Motor neuron (in vitro differentiated cells): ENCODE data around the gene ACSM3. TPM values are rescaled to one million over a fixed set of nuclear protein-coding genes. Genes with fewer than 3 reads are reported as not detected.
"Not testable (repeated sequence)": the region's sequence is repeated elsewhere in the genome, so short reads cannot be mapped to it uniquely, and the experiment has no call there.

Source experiments
- ATAC-seq, 8 experiments: fragments of 200-7000 bp; cut with Tn5 transposase; replicated peaks in 6 of 8; 2 replicates each; pipeline ENCODE4 v1.8.0; 2021; ENCODE audit warnings: mild to moderate bottlenecking in 8 of 8, moderate library complexity in 8 of 8
- H3K27ac ChIP-seq, 2 donors: fragments of 250-450 bp; sonication (Bioruptor Pico); 2 replicates each; pipeline ENCODE4 v1.9.0; 2021; ENCODE audit warnings: antibody characterized with exemption in 2 of 2, mild to moderate bottlenecking in 2 of 2, moderate library complexity in 1 of 2
- H3K4me1 ChIP-seq, 2 donors: fragments of 250-450 bp; sonication (Bioruptor Pico); replicated peaks in 1 of 2; 2 replicates each; pipeline ENCODE4 v1.6.1; 2021; ENCODE audit warnings: antibody characterized with exemption in 2 of 2, mild to moderate bottlenecking in 2 of 2, moderate library complexity in 1 of 2
- H3K4me3 ChIP-seq, 5 donors: fragments of 250-450 bp; sonication (Bioruptor Pico); 2 replicates each; pipeline ENCODE4 v1.9.0; 2021; ENCODE audit warnings: antibody characterized with exemption in 5 of 5, mild to moderate bottlenecking in 5 of 5, moderate library complexity in 4 of 5
- WGBS, 10 experiments: fragments of 450-650 bp; shearing (Covaris generic); methylation state at CpG; one replicate each; pipeline ENCODE4 v1.0.0; 2022; 5-methylcytosine and 5-hydroxymethylcytosine counted together
- in situ Hi-C, 9 experiments: fragments of 400-800 bp; cut with MboI; loops; one replicate each; pipeline ENCODE4 v1.15.0; 2021; ENCODE audit warnings: low sequenced_read_pairs in 9 of 9, low pct_unique_long_range_greater_than_20kb in 2 of 9; ENCODE audit not compliant: unreplicated experiment in 9 of 9
- total RNA-seq, 8 experiments: library from RNA; unstranded; fragments of 300-600 nt; gene quantifications; 2 replicates each; pipeline versions ENCODE4 v1.2.3 to v1.2.4, GENCODE V29; 2022

ACSM3 gene, protein sequence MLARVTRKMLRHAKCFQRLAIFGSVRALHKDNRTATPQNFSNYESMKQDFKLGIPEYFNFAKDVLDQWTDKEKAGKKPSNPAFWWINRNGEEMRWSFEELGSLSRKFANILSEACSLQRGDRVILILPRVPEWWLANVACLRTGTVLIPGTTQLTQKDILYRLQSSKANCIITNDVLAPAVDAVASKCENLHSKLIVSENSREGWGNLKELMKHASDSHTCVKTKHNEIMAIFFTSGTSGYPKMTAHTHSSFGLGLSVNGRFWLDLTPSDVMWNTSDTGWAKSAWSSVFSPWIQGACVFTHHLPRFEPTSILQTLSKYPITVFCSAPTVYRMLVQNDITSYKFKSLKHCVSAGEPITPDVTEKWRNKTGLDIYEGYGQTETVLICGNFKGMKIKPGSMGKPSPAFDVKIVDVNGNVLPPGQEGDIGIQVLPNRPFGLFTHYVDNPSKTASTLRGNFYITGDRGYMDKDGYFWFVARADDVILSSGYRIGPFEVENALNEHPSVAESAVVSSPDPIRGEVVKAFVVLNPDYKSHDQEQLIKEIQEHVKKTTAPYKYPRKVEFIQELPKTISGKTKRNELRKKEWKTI
- total RNA-seq = 1 to 10 TPM in 4 of 8 experiments, under 1 TPM in 4; 0.23 to 4.5 (median 1.7) TPM

DNA sequence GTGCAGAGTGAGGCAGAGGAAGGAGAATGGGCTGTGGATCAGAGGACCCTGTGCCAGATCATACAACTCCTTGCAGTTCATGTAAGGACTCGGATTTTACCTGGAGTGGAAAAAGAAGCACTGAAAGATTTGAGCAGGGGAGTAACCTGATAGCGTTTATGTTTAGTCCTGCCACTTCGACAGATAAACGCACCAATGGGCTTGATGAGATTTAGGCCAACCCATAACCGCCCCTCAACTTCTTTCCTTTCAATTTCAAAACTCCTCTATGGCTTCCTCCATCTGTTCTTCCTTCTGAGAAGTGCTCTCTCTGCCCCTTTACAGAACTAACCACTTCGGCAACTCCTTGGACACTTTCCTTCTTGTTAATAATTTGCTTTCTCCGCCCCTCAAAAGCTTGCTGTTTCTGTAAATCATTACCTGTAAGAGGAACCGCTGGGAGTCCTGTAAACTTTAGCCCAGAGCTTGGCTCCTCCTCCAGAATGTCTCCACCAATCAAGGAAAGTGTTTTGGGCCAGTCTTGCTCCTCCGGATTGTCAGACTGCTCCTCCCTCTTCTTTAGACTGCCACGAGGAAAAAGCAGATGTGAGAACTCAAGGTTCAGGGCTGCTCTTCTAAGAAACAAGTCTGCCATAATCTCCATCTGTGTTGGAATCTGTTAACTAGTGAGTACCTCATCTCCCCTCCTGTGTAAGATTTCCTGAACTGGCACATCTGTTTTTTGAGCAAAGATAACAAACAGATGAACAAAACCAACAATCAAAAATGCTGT lies at the start of gene ACSM3:
Gene ACSM3, plus strand, starts transcription at position 554 of the 772 bp plus-strand sequence. CDS start 6,021 bp downstream, outside the sequence.
- no peak within 1 kb of the TSS for H3K27ac ChIP-seq
- no peak within 1 kb of the TSS for H3K4me3 ChIP-seq
- no peaks in the 10 kb centered on the region for H3K4me1 ChIP-seq
- peak in 4 of 8 experiments; percentile 72 to 100 (median 99) for ATAC-seq
- WGBS, 10 experiments = 0 to 48% (median 17%) methylated on average over 2 to 10 of the region's 10 CpGs
- in situ Hi-C loops = no loop called here

DNA sequence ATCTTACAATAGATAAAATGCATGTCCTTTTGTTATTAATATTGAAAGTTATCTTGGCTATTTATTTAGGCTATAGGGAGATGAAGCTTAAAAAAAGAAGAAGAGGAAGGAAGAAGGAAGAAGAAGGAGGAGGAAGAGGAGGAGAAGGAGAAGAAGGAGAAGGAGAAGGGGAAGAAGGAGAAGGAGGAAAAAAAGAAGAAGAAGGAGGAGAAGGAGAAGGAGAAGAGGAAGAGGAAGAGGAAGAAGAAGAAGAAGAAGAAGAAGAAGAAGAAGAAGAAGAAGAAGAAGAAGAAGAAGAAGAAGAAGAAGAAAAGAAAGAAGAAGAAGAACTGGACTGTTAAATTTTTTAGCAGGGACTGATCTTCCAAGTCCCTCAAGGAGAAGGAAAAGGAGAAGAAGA lies 46.1 kb upstream of the ACSM3 start:
- in situ Hi-C loops = loop anchor here in 1 of 9 experiments (25.0 kb wide), 2 partner anchors 330 to 805 kb away; no protein-coding TSS in a partner anchor
- not testable (repeated sequence) for H3K27ac ChIP-seq, H3K4me1 ChIP-seq, H3K4me3 ChIP-seq, ATAC-seq

DNA sequence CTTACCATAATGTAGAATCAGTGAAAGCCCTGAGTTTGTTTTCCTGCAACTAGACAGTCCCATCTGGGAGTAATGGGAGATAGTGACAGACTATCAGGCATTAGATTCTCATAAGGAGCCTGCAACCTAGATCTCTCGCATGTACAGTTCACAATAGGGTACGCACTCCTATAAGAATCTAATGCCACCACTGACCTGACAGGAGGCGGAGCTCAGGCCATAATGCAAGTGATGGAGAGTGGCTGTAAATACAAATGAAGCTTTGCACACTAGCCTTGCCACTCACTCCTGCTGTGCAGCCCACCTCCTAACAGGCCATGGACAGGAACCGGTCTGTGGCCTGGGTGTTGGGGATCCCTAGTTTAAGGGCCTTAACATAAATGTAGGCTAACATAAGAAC lies 43.6 kb upstream of the ACSM3 start:
- WGBS, 10 experiments = 65 to 100% (median 92%) methylated on average over 1 to 4 of the region's 4 CpGs; no CpG with 5 or more reads in 6 of the 10 experiments
- no peak overlapping the region for H3K27ac ChIP-seq
- H3K4me3 ChIP-seq = no peak overlapping the region
- in situ Hi-C loops = loop anchor here in 1 of 9 experiments (25.0 kb wide), 2 partner anchors 333 to 808 kb away; no protein-coding TSS in a partner anchor
- no peaks in the 10 kb centered on the region for H3K4me1 ChIP-seq
- no peak for ATAC-seq

DNA sequence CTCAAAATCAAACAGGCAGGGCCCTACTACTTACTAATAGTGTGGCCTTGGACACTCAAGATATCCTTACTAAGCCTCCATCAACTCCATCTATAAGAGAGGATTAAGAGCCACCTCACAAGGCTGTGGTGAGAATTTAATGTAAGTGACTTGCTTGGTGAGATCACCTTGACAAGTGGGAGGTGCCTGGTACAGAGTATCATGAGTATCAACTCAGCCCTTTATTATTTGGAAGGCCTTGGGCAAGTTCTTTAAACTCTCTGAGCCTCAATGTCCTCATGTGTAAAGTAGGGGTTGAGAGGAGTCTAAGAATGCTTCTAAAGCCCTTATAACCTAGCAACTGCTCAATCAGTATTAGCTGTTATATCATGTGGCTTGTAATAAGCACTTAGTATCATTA lies 37.2 kb upstream of the ACSM3 start:
- ATAC-seq = no peak
- in situ Hi-C loops = no loop called here

DNA sequence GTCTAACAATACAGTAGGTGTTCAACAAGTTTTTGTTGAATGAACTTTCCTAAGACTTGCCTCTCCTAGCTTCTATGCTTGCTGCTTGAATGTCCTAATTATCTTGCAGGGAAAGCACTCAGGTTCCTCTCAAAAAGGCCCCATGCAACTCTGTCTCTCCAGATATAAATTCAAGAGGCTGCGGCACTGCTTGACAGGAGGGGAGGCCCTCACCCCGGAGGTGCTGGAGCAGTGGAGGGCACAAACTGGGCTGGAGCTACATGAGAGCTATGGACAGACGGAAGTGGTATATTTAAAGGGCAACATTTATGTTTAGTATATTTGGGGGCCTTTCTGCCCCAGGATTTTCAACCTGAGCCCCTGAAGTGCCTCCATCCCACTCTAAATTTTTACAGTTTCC lies 36.6 kb upstream of the ACSM3 start:
- in situ Hi-C loops = no loop called here
- H3K4me1 ChIP-seq = no peaks in the 10 kb centered on the region
- H3K27ac ChIP-seq = no peak overlapping the region
- WGBS, 10 experiments = 28 to 92% (median 66%) methylated on average over 1 to 3 of the region's 3 CpGs; no CpG with 5 or more reads in 3 of the 10 experiments
- ATAC-seq = no peak
- no peak overlapping the region for H3K4me3 ChIP-seq

More for the DNA sequence above, 37.2 kb upstream of the ACSM3 start:
- H3K4me3 ChIP-seq = no peak overlapping the region
- no peak overlapping the region for H3K27ac ChIP-seq
- no peaks in the 10 kb centered on the region for H3K4me1 ChIP-seq

DNA sequence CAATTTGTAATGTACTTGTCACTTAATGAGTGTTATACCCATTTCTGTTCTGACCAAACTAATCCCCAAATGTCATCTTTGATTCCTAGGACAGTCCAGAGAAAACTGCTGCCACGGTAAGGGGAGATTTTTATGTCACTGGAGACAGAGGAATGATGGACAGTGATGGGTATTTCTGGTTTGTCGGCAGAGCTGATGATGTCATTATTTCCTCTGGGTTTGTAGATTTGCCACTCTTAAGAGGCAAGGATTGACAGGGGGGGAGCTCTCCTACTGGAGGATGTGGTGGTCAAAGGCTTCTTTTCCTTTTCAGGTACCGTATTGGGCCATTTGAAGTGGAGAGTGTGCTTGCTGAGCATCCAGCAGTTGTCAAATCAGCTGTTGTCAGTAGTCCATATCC lies 34.7 kb upstream of the ACSM3 start:
- whole genome bisulfite sequencing, 10 experiments = 50 to 100% (median 69%) methylated on average over 1 to 3 of the region's 3 CpGs; no CpG with 5 or more reads in 2 of the 10 experiments

DNA sequence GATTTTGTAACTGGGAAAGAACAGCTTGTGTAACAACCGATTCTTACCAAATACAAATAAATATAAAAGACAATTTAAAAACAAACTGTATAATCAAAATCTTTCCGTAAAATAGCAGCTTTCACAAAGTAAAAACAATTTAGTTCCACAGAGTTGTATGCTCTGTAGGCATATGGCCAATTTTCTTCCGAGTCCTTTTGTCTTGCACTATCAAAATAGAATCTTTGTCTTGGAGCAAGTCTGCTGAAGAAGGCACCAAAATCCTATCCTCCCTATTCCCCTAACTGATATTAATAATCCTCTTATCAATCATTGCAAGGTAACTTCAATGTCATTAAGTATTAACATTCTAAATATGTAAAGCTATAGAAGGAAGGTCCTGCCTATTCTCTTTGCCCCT lies 29.8 kb upstream of the ACSM3 start:
- Histone ChIP-seq H3K27ac (no peak overlapping the region), H3K4me1 (no peaks in the 10 kb centered on the region), H3K4me3 (no peak overlapping the region)
- WGBS, 10 experiments = 85 to 100% (median 97%) methylated on average over 2 to 3 of the region's 3 CpGs; no CpG with 5 or more reads in 1 of the 10 experiments
- in situ Hi-C loops = no loop called here
- no peak for ATAC-seq

More for the DNA sequence above, 34.7 kb upstream of the ACSM3 start:
- Histone ChIP-seq H3K4me3 (no peak overlapping the region), H3K27ac (no peak overlapping the region), H3K4me1 (no peaks in the 10 kb centered on the region)
- in situ Hi-C loops = no loop called here
- no peak for ATAC-seq

DNA sequence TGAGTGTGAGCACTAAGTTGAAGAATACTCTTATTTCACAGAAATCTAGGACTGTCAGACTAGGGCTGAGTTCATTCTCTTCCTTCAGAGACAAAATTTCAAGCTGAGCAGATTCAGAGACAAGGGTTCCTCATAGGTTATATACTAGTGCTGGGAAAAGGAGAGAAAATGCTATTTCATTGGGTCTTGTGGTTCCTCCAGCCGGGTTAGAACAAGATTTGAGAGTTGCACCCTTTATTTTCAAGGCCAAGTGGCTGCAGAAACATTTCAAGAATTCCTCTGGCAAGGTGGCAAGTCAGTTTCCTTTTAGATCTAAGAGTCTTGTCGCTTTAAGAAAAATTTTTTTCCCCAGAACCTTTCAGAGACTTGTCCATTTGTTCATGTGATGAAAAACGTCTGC lies 29.0 kb upstream of the ACSM3 start:
- H3K4me1 ChIP-seq = peaks cover 0 to under 1% of the 10 kb centered on the region in 2 donors
- 33 to 79% (median 73%) methylated on average over 1 to 3 of the region's 3 CpGs; no CpG with 5 or more reads in 2 of the 10 experiments for WGBS, 10 experiments
- H3K27ac ChIP-seq = no peak overlapping the region
- in situ Hi-C loops = no loop called here
- H3K4me3 ChIP-seq = no peak overlapping the region
- no peak for ATAC-seq

DNA sequence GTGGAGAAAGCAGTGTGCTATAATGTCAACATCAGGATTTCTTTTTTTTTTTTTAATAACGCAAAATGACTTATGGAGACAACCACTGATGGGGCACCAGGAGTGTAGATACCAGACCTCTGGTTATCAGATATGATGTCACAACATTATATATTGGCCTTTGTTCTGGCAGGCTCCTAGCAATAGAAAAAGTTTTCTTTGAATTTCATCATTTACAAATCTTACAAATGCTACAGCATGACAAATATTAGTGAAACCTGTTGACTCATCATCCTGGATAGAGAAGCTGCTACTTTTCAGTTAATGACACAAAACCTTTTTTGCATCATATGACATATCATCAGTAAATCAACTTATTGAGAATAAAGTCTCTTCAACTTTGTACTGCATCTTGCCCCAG lies 28.3 kb upstream of the ACSM3 start:
- in situ Hi-C loops = no loop called here
- Histone ChIP-seq H3K4me1 (peaks cover 6 to 7% of the 10 kb centered on the region in 2 donors), H3K27ac (no peak overlapping the region), H3K4me3 (no peak overlapping the region)
- WGBS, 10 experiments = 50 to 100% (median 89%) methylated on average over 1 of the region's 1 CpG; no CpG with 5 or more reads in 5 of the 10 experiments
- peak in 3 of 8 experiments; percentile 32 to 78 (median 78) for ATAC-seq

DNA sequence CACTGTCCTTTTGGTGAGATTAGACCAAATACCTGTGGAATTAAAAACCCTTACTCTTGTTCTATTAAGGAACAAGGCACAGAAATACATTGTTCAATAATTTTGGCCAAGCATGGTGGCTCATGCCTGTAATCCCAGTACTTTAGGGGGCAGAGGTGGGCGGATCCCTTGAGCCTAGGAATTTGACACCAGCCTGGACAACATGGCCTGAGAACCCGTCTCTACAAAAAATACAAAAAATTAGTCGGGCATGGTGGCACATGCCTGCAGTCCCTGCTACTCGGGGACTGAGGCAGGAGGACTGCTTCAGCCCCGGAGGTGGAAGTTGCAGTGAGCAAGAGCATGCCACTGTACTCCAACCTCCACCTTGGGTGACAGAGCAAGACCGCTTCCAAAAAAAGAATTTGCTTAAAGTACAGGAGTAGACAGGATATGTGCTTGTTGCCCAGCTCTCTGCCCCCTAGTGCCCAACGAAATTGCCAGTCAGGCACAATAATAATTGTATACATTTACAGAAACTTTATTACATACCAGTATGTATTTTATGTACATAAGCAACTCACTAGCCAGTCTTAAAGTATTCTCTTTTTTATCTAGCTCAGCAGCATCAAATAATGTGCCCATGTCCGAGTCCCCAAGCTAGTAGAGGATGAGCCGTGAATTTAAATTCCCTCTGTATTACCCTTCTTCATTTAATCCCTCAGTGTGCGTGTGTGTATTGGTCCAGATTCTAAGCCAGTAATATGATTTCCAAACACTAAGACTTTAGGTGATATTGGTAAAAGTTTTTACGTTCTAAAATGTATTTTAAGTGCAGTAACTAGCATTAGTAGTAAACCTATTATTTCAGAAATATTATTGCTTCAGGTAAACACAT lies 23.6 kb upstream of the ACSM3 start:
- in situ Hi-C loops = no loop called here
- Histone ChIP-seq H3K4me3 (peak overlapping the region; percentile 96 to 100 (median 98)), H3K27ac (no peak overlapping the region), H3K4me1 (peaks cover 7% of the 10 kb centered on the region in 2 donors)
- peak in 1 of 8 experiments; percentile 2 for ATAC-seq
- 0 to 82% (median 47%) methylated on average over 1 to 10 of the region's 11 CpGs for WGBS, 10 experiments

DNA sequence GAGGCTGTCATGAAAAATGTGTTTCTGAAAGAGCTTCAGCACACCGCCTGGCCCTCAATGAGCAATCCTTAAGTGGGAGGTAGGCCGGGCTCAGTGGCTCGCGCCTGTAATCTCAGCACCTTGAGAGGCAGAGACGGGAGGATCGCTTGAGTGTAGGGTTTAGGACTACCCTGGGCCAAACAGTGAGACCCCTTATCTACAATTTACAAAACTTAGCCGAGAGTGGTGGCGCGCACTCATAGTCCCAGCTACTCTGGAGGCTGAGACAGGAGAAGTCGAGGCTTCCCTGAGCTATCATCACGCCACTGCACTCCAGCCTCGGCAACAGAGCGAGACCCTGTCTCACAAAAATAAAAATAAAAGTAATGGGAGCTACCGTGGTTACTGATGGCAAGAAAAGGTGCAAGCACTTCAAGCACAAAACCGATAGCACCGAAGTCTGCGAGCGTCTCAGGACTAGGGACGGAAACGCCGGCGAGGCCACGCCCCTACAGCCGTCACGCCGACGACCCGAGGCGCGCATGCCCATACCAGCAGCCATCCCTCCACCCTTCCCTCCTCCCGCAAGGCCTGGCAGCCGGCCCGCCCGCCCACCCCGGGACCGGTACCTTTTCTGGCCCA lies 22.8 kb upstream of the ACSM3 start:
- 0 to 3% (median 0%) methylated on average over 1 to 12 of the region's 36 CpGs; no CpG with 5 or more reads in 4 of the 10 experiments for WGBS, 10 experiments
- Histone ChIP-seq H3K4me3 (peak overlapping the region; percentile 96 to 100 (median 98)), H3K4me1 (peaks cover 7% of the 10 kb centered on the region in 2 donors), H3K27ac (peak overlapping the region; percentile 97 to 99)
- peak; percentile 82 to 88 (median 86) for ATAC-seq
- in situ Hi-C loops = no loop called here
